Smooth muscle cell (in vitro differentiated cells): Measurements from ENCODE around the gene FLNB. TPM values are rescaled to one million over a fixed set of nuclear protein-coding genes. Genes with fewer than 3 reads are reported as not detected.

Experiments used
- DNase-seq: peaks from one replicate; lab custom pipeline; 2025; ENCODE audit not compliant: unreplicated experiment; lab: John Stamatoyannopoulos, UW
- H2AFZ ChIP-seq: fragments of 200-600 bp; sonication (generic); 2 replicates; pipeline ENCODE4 v1.6.0; 2016; ENCODE audit warnings: antibody characterized with exemption, low read depth, mild to moderate bottlenecking
- H3F3A ChIP-seq: fragments of 200-600 bp; sonication (generic); 2 replicates; pipeline ENCODE4 v1.6.0; 2017; ENCODE audit warnings: antibody characterized with exemption, low read depth
- H3K27ac ChIP-seq: fragments of 200-600 bp; sonication (generic); 2 replicates; pipeline ENCODE4 v1.5.1; 2016; ENCODE audit warnings: low read depth, mild to moderate bottlenecking
- H3K27me3 ChIP-seq: fragments of 200-600 bp; sonication (generic); 2 replicates; pipeline ENCODE4 v1.6.1; 2016; ENCODE audit warnings: low read depth, mild to moderate bottlenecking
- H3K36me3 ChIP-seq: fragments of 200-600 bp; sonication (generic); 2 replicates; pipeline ENCODE4 v1.5.1; 2016; ENCODE audit warnings: low read depth
- H3K4me1 ChIP-seq: fragments of 200-600 bp; sonication (generic); 2 replicates; pipeline ENCODE4 v1.5.1; 2016; ENCODE audit warnings: low read depth
- H3K4me2 ChIP-seq: fragments of 200-600 bp; sonication (generic); 2 replicates; pipeline ENCODE4 v1.6.0; 2016; ENCODE audit warnings: mild to moderate bottlenecking
- H3K4me3 ChIP-seq: fragments of 200-600 bp; sonication (generic); 2 replicates; pipeline ENCODE4 v1.5.1; 2016; ENCODE audit warnings: mild to moderate bottlenecking
- H3K79me2 ChIP-seq: fragments of 200-600 bp; sonication (generic); 2 replicates; pipeline ENCODE4 v1.6.0; 2016; ENCODE audit warnings: low read depth, mild to moderate bottlenecking
- H3K9ac ChIP-seq: fragments of 200-600 bp; sonication (generic); 2 replicates; pipeline ENCODE4 v1.6.0; 2016; ENCODE audit warnings: low read depth
- H3K9me3 ChIP-seq: fragments of 200-600 bp; sonication (generic); replicated peaks from 2 replicates; pipeline ENCODE4 v1.5.1; 2016; ENCODE audit warnings: low read depth
- H4K20me1 ChIP-seq: fragments of 200-600 bp; sonication (generic); 2 replicates; pipeline ENCODE4 v1.6.0; 2016; ENCODE audit warnings: low read depth
- WGBS: methylation state at CpG from one replicate; pipeline ENCODE4 v1.1.7; 2016; ENCODE audit warnings: low lambda C conversion rate; 5-methylcytosine and 5-hydroxymethylcytosine counted together
- polyA plus RNA-seq: library from polyadenylated mRNA; unstranded; fragments of >200 nt; fragmentation: Nextera tagmentation; extraction: Ambion mirVana; gene quantifications from 2 replicates; pipeline ENCODE4 v1.2.1, GENCODE V29; 2016
- total RNA-seq: library from RNA; depleted of rRNA; stranded (reverse); fragments of >200 nt; gene quantifications from 2 replicates; pipeline ENCODE4 v1.2.3, GENCODE V29; 2014
- TF ChIP-seq, protein P1 (sequence below): fragments of 200-600 bp; sonication (generic); IDR thresholded peaks from 2 replicates; pipeline ENCODE4 v1.5.1; 2017; ENCODE audit warnings: borderline replicate concordance, mild to moderate bottlenecking, antibody characterized with exemption; ENCODE audit not compliant: insufficient read depth, poor library complexity, severe bottlenecking

Gene FLNB
- total and polyA plus RNA-seq, 2 experiments from 2014 or later, result 52.7 to 145 TPM

DNA sequence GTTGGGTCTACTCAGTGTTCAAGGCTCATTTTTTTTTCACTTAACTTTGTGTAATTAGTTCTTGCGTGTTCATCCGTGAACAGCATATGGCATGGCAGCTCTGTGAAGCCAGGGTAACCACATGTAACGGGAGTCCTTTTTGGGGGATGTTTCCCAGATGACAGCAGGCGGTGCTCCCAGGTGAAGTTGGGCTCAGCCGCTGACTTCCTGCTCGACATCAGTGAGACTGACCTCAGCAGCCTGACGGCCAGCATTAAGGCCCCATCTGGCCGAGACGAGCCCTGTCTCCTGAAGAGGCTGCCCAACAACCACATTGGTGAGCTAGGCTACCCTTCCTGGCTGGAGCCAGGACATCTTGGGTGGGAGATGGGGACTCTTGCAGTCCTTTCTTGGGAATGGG lies 139.8 kb downstream of the FLNB start:
- TF ChIP-seq, protein P1, sequence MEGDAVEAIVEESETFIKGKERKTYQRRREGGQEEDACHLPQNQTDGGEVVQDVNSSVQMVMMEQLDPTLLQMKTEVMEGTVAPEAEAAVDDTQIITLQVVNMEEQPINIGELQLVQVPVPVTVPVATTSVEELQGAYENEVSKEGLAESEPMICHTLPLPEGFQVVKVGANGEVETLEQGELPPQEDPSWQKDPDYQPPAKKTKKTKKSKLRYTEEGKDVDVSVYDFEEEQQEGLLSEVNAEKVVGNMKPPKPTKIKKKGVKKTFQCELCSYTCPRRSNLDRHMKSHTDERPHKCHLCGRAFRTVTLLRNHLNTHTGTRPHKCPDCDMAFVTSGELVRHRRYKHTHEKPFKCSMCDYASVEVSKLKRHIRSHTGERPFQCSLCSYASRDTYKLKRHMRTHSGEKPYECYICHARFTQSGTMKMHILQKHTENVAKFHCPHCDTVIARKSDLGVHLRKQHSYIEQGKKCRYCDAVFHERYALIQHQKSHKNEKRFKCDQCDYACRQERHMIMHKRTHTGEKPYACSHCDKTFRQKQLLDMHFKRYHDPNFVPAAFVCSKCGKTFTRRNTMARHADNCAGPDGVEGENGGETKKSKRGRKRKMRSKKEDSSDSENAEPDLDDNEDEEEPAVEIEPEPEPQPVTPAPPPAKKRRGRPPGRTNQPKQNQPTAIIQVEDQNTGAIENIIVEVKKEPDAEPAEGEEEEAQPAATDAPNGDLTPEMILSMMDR, result no peak
- Histone ChIP-seq H3F3A (peaks cover 5% of the 10 kb centered on the region), H3K27me3 (no peaks in the 10 kb centered on the region), H3K36me3 (peaks cover 46% of the 10 kb centered on the region), H3K9ac (no peak overlapping the region), H3K4me1 (no peaks in the 10 kb centered on the region), H3K4me3 (no peak overlapping the region), H3K27ac (no peak overlapping the region), H3K9me3 (no peaks in the 10 kb centered on the region), H2AFZ (no peak overlapping the region), H3K79me2 (no peaks in the 10 kb centered on the region), H4K20me1 (peaks cover 51% of the 10 kb centered on the region), H3K4me2 (no peak overlapping the region)
- 100% methylated on average over 9 of the region's 9 CpGs for WGBS
- no peak for DNase-seq

DNA sequence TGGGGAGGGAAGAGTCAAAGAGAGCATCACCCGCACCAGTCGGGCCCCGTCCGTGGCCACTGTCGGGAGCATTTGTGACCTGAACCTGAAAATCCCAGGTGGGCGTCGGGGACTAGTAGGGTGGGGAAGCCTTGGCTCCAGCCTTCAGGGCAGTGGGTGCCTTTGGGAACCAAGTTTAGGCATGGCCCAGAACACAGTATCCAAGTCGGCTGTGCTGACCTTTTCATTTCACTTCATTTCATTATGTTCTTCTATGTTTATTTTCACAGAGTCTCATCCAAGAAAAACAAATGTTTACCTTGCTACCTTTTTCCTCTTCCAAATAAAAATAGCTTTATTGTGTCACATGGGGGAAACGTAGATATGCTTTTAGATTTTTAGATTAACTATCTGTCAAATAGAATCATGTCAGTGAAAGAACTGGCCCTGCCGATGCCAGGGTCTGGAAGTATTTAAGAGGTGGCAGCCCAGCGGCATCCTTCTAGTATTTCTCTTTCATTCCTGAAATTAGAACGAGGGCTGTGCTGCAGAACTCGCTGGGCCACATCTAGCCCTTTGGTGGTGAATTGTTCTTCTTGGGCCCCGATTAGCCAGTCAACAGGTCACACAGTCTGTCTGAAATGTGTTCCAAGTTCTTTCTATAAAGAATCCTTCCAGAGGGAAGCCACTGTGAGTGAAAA lies 142.0 kb downstream of the FLNB start:
- Histone ChIP-seq H2AFZ (no peak overlapping the region), H3K27me3 (no peaks in the 10 kb centered on the region), H3K4me1 (no peaks in the 10 kb centered on the region), H3K79me2 (no peaks in the 10 kb centered on the region), H3K9ac (no peak overlapping the region), H3K36me3 (peaks cover 51% of the 10 kb centered on the region), H3K9me3 (no peaks in the 10 kb centered on the region), H3K4me3 (no peak overlapping the region), H3F3A (peaks cover 5% of the 10 kb centered on the region), H4K20me1 (peaks cover 36% of the 10 kb centered on the region), H3K27ac (peak overlapping the region; percentile 19), H3K4me2 (no peak overlapping the region)
- TF ChIP-seq, protein P1, result no peak
- WGBS, result 96% methylated on average over 14 of the region's 14 CpGs
- DNase-seq, result no peak

DNA sequence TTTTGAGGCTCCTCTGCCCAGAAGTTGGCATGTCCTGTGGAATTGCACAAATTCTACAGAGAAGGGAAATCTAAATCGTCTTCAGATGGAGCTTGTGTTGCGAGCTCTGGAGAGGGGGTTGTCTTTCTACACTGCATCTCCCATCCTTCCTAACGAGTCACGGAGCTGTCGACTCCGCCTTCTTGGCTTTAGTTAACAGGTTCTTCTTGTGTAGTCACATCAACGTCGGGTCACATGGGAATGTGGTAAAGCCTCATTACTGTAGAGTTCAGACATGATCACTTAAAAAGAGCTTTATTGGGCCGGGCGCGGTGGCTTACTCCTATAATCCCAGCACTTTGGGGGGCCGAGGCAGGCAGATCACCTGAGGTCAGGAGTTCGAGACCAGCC lies 142.6 kb downstream of the FLNB start:
- peaks cover 51% of the 10 kb centered on the region for H3K36me3 ChIP-seq
- no peaks in the 10 kb centered on the region for H3K27me3 ChIP-seq
- H3K4me3 ChIP-seq, result no peak overlapping the region
- peaks cover 5% of the 10 kb centered on the region for H3F3A ChIP-seq
- H3K9ac ChIP-seq, result no peak overlapping the region
- H3K79me2 ChIP-seq, result no peaks in the 10 kb centered on the region
- no peaks in the 10 kb centered on the region for H3K9me3 ChIP-seq
- TF ChIP-seq, protein P1, result no peak
- H3K4me2 ChIP-seq, result no peak overlapping the region
- H4K20me1 ChIP-seq, result peaks cover 31% of the 10 kb centered on the region
- H3K4me1 ChIP-seq, result no peaks in the 10 kb centered on the region
- 90% methylated on average over 13 of the region's 13 CpGs for WGBS
- no peak overlapping the region for H2AFZ ChIP-seq
- no peak for DNase-seq
- H3K27ac ChIP-seq, result peak overlapping the region; percentile 19

DNA sequence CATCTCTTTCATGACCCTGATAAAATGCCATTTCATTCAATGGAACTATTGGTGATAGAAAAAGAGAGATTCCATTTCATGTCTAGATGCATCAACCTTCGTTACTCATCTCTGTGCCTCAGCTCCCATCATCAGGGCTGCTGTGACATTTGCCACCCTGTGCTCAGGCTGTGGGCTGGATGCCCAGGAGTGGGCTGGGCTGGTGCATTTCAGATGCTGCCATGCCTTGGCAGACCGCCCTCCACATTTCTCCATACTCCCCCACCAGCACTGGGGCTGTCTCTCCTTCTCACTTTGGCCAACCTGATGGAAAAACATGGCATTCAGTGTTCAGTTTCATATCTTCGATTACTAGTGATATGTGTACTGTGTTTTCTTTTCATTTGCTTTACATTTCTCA lies 143.4 kb downstream of the FLNB start:
- WGBS, result 100% methylated on average over 3 of the region's 3 CpGs

More for the DNA sequence above, 143.4 kb downstream of the FLNB start:
- H3K4me2 ChIP-seq, result no peak overlapping the region
- H3K9me3 ChIP-seq, result no peaks in the 10 kb centered on the region
- H3K4me3 ChIP-seq, result no peak overlapping the region
- peaks cover 24% of the 10 kb centered on the region for H4K20me1 ChIP-seq
- no peak overlapping the region for H2AFZ ChIP-seq
- TF ChIP-seq, protein P1, result no peak
- no peak overlapping the region for H3K9ac ChIP-seq
- peaks cover 5% of the 10 kb centered on the region for H3F3A ChIP-seq
- no peak for DNase-seq
- no peaks in the 10 kb centered on the region for H3K79me2 ChIP-seq
- peaks cover 50% of the 10 kb centered on the region for H3K36me3 ChIP-seq
- H3K4me1 ChIP-seq, result no peaks in the 10 kb centered on the region
- H3K27me3 ChIP-seq, result no peaks in the 10 kb centered on the region
- H3K27ac ChIP-seq, result no peak overlapping the region
